ENCODE measurements around the gene FARS2.

FARS2 gene

DNA sequence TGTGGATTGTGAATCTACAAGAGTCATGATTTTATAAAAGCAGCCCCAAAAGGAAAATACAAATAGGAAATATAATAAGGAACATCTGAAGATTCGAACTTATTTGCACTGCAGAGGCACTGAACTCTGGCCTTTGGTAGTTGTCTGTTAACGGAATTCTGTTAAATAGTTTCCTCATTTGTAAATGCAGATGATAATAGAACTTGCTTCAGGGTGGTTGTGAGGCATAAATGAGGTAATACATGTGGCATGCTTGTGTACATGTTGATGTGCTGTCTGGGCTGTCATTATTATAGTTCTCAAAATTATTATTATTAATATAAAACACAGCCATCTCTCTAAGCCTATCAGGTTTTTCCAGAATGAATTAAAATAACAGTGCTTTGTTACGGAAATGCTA lies 443.4 kb downstream of the FARS2 start:
- H3K9me3 ChIP-seq (ENCODE audit: insufficient read depth, low read length, severe bottlenecking): peaks cover 2% of the 10 kb centered on the region
- no peaks in the 10 kb centered on the region for H3K36me3 ChIP-seq (ENCODE audit: insufficient read depth, low read length)
- DNase-seq (no peak), ATAC-seq (ENCODE audit: insufficient read depth, low read depth) (no peak)
- no peaks in the 10 kb centered on the region for H4K20me1 ChIP-seq (ENCODE audit: insufficient read depth, low read length)
- no peak overlapping the region for H3K9ac ChIP-seq (ENCODE audit: low read depth, low read length)
- no peak overlapping the region for H2AFZ ChIP-seq (ENCODE audit: low read depth, low read length)
- no peaks in the 10 kb centered on the region for H3K27me3 ChIP-seq (ENCODE audit: insufficient read depth, low read length, poor library complexity)
- no peak overlapping the region for H3K4me3 ChIP-seq (ENCODE audit: low read depth in 1 of 2, low read length in 2 of 2)
- 0 out of 2 replicates have a peak overlapping the region, but pooled peaks have one; percentile 62 for H3K27ac ChIP-seq (ENCODE audit: low read length)
- no peaks in the 10 kb centered on the region for H3K79me2 ChIP-seq (ENCODE audit: insufficient read depth, low read length)
- H3K4me1 ChIP-seq (ENCODE audit: insufficient read depth, low read length): peaks cover 33% of the 10 kb centered on the region
- TF ChIP-seq EZH2 (IDR thresholded peaks at IDR 0.05; ENCODE audit: borderline replicate concordance, low read depth, low read length, severe bottlenecking): no peak
- TF ChIP-seq, protein P1, sequence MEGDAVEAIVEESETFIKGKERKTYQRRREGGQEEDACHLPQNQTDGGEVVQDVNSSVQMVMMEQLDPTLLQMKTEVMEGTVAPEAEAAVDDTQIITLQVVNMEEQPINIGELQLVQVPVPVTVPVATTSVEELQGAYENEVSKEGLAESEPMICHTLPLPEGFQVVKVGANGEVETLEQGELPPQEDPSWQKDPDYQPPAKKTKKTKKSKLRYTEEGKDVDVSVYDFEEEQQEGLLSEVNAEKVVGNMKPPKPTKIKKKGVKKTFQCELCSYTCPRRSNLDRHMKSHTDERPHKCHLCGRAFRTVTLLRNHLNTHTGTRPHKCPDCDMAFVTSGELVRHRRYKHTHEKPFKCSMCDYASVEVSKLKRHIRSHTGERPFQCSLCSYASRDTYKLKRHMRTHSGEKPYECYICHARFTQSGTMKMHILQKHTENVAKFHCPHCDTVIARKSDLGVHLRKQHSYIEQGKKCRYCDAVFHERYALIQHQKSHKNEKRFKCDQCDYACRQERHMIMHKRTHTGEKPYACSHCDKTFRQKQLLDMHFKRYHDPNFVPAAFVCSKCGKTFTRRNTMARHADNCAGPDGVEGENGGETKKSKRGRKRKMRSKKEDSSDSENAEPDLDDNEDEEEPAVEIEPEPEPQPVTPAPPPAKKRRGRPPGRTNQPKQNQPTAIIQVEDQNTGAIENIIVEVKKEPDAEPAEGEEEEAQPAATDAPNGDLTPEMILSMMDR (IDR thresholded peaks at IDR 0.05; ENCODE audit: borderline replicate concordance, extremely low read depth, low read length, poor library complexity, severe bottlenecking): no peak
- H3K4me2 ChIP-seq (ENCODE audit: insufficient read depth, low read length): no peak overlapping the region

DNA sequence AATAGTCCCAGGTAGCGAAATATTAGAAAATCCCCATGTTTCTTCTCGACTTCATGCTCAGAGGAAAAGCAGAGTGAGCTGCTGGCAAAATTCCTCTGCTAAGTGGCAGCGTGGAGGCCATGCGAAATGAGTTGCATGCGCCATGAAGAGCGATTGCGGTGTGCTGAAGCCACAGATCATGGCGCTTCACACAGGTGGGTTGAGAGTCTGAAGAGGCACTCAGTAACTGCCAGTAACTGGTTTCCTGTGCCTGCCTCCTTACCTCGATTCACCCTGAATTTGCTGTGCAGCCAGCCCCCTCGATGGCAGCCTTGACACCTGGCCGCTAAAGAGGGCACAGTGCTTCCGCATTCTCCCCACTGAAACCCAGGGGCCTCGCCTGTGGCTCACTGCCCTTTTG lies 443.9 kb downstream of the FARS2 start:
- ATAC-seq (ENCODE audit: insufficient read depth, low read depth): peak; percentile 48
- H3K9ac ChIP-seq (ENCODE audit: low read depth, low read length): no peak overlapping the region
- no peak overlapping the region for H3K4me3 ChIP-seq (ENCODE audit: low read depth in 1 of 2, low read length in 2 of 2)
- no peaks in the 10 kb centered on the region for H3K36me3 ChIP-seq (ENCODE audit: insufficient read depth, low read length)
- TF ChIP-seq, protein P1 (IDR thresholded peaks at IDR 0.05; ENCODE audit: borderline replicate concordance, extremely low read depth, low read length, poor library complexity, severe bottlenecking): no peak
- TF ChIP-seq EZH2 (IDR thresholded peaks at IDR 0.05; ENCODE audit: borderline replicate concordance, low read depth, low read length, severe bottlenecking): no peak
- no peaks in the 10 kb centered on the region for H4K20me1 ChIP-seq (ENCODE audit: insufficient read depth, low read length)
- peak overlapping the region; percentile 62 for H3K27ac ChIP-seq (ENCODE audit: low read length)
- H2AFZ ChIP-seq (ENCODE audit: low read depth, low read length): no peak overlapping the region
- H3K79me2 ChIP-seq (ENCODE audit: insufficient read depth, low read length): no peaks in the 10 kb centered on the region
- DNase-seq: peak; percentile 54
- no peaks in the 10 kb centered on the region for H3K27me3 ChIP-seq (ENCODE audit: insufficient read depth, low read length, poor library complexity)
- no peak overlapping the region for H3K4me2 ChIP-seq (ENCODE audit: insufficient read depth, low read length)
- H3K4me1 ChIP-seq (ENCODE audit: insufficient read depth, low read length): peaks cover 33% of the 10 kb centered on the region
- peaks cover 2% of the 10 kb centered on the region for H3K9me3 ChIP-seq (ENCODE audit: insufficient read depth, low read length, severe bottlenecking)

DNA sequence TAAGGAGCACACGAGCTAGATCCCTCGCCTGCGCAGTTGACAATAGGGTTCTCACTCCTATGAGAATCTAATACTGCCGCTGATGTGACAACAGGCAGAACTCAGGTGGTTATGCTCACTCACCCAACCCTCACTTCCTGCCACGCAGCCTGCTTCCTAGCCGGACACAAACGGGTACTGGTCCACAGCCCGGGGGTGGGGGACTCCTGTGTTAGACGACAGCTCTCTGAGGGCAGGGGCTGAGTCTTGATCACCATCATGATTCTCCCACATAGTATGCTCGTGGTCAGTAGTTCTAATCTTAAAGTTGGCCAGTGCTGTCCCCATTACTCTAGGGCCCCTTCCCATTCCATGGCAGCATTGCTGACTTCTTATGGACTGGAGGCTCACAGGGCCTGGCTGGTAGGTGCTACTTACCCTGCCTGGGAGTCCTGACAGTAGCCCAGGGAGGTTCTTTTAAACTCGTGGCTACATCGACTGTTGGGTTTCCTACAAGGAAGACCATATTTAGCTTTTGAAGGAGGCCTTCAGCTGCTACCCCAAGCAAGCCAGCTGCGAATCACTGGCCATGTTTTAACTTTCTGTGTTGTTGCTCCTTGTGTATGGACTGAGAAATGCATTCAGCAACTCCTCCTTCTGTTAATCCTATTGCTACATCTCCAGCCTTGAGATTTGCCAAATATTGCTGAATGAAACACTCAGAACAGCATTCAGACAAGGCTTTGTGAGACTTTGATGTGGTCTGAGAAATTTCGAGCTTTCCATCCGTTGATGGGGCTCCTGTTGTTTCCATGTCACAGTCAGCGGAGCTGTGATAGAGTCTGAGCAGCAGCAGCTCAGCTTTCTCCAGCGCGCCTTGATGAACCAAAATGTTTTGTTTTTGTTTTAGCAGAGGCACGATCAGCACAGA lies 445.1 kb downstream of the FARS2 start:
- Histone ChIP-seq H3K79me2 (ENCODE audit: insufficient read depth, low read length) (no peaks in the 10 kb centered on the region), H3K27ac (ENCODE audit: low read length) (peak overlapping the region; percentile 62), H3K9me3 (ENCODE audit: insufficient read depth, low read length, severe bottlenecking) (peaks cover 2% of the 10 kb centered on the region), H3K9ac (ENCODE audit: low read depth, low read length) (peak overlapping the region; percentile 13; the same call in 1 of the 2 replicates), H4K20me1 (ENCODE audit: insufficient read depth, low read length) (no peaks in the 10 kb centered on the region), H3K4me3 (ENCODE audit: low read depth in 1 of 2, low read length in 2 of 2) (no peak overlapping the region), H3K4me2 (ENCODE audit: insufficient read depth, low read length) (no peak overlapping the region), H2AFZ (ENCODE audit: low read depth, low read length) (no peak overlapping the region), H3K27me3 (ENCODE audit: insufficient read depth, low read length, poor library complexity) (no peaks in the 10 kb centered on the region), H3K4me1 (ENCODE audit: insufficient read depth, low read length) (peaks cover 33% of the 10 kb centered on the region), H3K36me3 (ENCODE audit: insufficient read depth, low read length) (no peaks in the 10 kb centered on the region)
- no peak for TF ChIP-seq EZH2 (IDR thresholded peaks at IDR 0.05; ENCODE audit: borderline replicate concordance, low read depth, low read length, severe bottlenecking)
- TF ChIP-seq, protein P1 (IDR thresholded peaks at IDR 0.05; ENCODE audit: borderline replicate concordance, extremely low read depth, low read length, poor library complexity, severe bottlenecking): no peak
- peak; percentile 66 for DNase-seq
- ATAC-seq (ENCODE audit: insufficient read depth, low read depth): peak; percentile 81
